CD14-positive monocyte (primary cell): Measurements from ENCODE around the gene FANCC. TPM values are rescaled to one million over a fixed set of nuclear protein-coding genes. Genes with fewer than 3 reads are reported as not detected.

Experiments
- DNase-seq, 3 donors: peaks; one replicate each; pipeline ENCODE4 v3.0.0-alpha.2; 2011 to 2022
- H2AFZ ChIP-seq: 2 replicates; pipeline ENCODE4 v1.6.0; 2012; ENCODE audit warnings: mild to moderate bottlenecking, low read depth, low read length, inconsistent platforms; ENCODE audit not compliant: insufficient read depth, poor library complexity, severe bottlenecking
- H3K27ac ChIP-seq, 2 donors: 1 replicate in 1 of 2; 2 replicates in 1 of 2; pipeline ENCODE4 v1.5.1; 2012 to 2013; ENCODE audit warnings: low read length in 2 of 2, control low read depth in 1 of 2, inconsistent platforms in 1 of 2, low read depth in 1 of 2, mild to moderate bottlenecking in 1 of 2
- H3K27me3 ChIP-seq, 2 donors: one replicate each; pipeline versions ENCODE4 v1.6.0 to v1.6.1; 2011 to 2013; ENCODE audit warnings: low read length in 2 of 2; ENCODE audit not compliant: control insufficient read depth in 2 of 2, insufficient read depth in 2 of 2
- H3K36me3 ChIP-seq, 2 donors: replicated peaks in 1 of 2; 1 replicate in 1 of 2; 2 replicates in 1 of 2; pipeline versions ENCODE4 v1.5.1 to v1.6.1; 2012 to 2013; ENCODE audit warnings: low read length in 2 of 2, control low read depth in 1 of 2, inconsistent platforms in 1 of 2, mild to moderate bottlenecking in 1 of 2; ENCODE audit not compliant: insufficient read depth in 2 of 2, control insufficient read depth in 1 of 2
- H3K4me1 ChIP-seq, 2 donors: 1 replicate in 1 of 2; 2 replicates in 1 of 2; pipeline versions ENCODE4 v1.5.1 to v1.6.1; 2012 to 2013; ENCODE audit warnings: low read length in 2 of 2, control low read depth in 1 of 2, inconsistent platforms in 1 of 2, mild to moderate bottlenecking in 1 of 2, moderate library complexity in 1 of 2; ENCODE audit not compliant: insufficient read depth in 2 of 2, control insufficient read depth in 1 of 2
- H3K4me2 ChIP-seq: replicated peaks from 2 replicates; pipeline ENCODE3; 2012; ENCODE audit warnings: low read length, moderate library complexity, mild to moderate bottlenecking; ENCODE audit not compliant: poor library complexity, severe bottlenecking; ENCODE audit errors: extremely low read depth
- H3K4me3 ChIP-seq, 3 experiments: fragments of 200-600 bp in 1 of 3; sonication (generic) in 1 of 3; replicated peaks in 1 of 3; 1 replicate in 2 of 3; 2 replicates in 1 of 3; pipeline ENCODE4 v1.5.1; 2011 to 2013; ENCODE audit warnings: low read length in 3 of 3, mild to moderate bottlenecking in 3 of 3, control low read depth in 2 of 3, low read depth in 2 of 3, inconsistent platforms in 1 of 3, moderate library complexity in 1 of 3
- H3K79me2 ChIP-seq: 2 replicates; pipeline ENCODE4 v1.6.0; 2012; ENCODE audit warnings: mild to moderate bottlenecking, control low read depth, inconsistent platforms, low read length, moderate library complexity; ENCODE audit not compliant: insufficient read depth
- H3K9ac ChIP-seq: 2 replicates; pipeline ENCODE4 v1.6.0; 2017; ENCODE audit warnings: low read length, mild to moderate bottlenecking; ENCODE audit not compliant: insufficient read depth, poor library complexity, severe bottlenecking
- H3K9me3 ChIP-seq, 2 donors: replicated peaks in 1 of 2; 1 replicate in 1 of 2; 2 replicates in 1 of 2; pipeline versions ENCODE4 v1.5.1 to v1.6.1; 2012 to 2013; ENCODE audit warnings: low read length in 2 of 2, control low read depth in 1 of 2; ENCODE audit not compliant: control insufficient read depth in 1 of 2, insufficient read depth in 1 of 2
- H4K20me1 ChIP-seq: 2 replicates; pipeline ENCODE4 v1.6.0; 2012; ENCODE audit warnings: mild to moderate bottlenecking, low read length, control low read depth, moderate library complexity; ENCODE audit not compliant: insufficient read depth
- H3K27ac Mint-ChIP-seq, 7 donors: one replicate each; pipeline ENCODE4 v1.8.0; 2020; ENCODE audit warnings: mild to moderate bottlenecking in 7 of 7, mixed read lengths in 7 of 7, moderate library complexity in 6 of 7, inconsistent platforms in 2 of 7
- H3K27me3 Mint-ChIP-seq, 3 donors: one replicate each; pipeline ENCODE4 v1.8.0; 2021 to 2022; ENCODE audit warnings: low read depth in 3 of 3, mild to moderate bottlenecking in 3 of 3, mixed read lengths in 3 of 3, moderate library complexity in 3 of 3, inconsistent platforms in 1 of 3
- H3K36me3 Mint-ChIP-seq, 2 donors: one replicate each; pipeline ENCODE4 v1.8.0; 2020; ENCODE audit warnings: mixed read lengths in 2 of 2, inconsistent platforms in 1 of 2, mild to moderate bottlenecking in 1 of 2
- H3K4me1 Mint-ChIP-seq: one replicate; pipeline ENCODE4 v1.8.0; 2020; ENCODE audit warnings: mild to moderate bottlenecking, mixed read lengths
- H3K4me3 Mint-ChIP-seq, 2 donors: one replicate each; pipeline ENCODE4 v1.8.0; 2020; ENCODE audit warnings: mild to moderate bottlenecking in 2 of 2, mixed read lengths in 2 of 2, moderate library complexity in 1 of 2
- H3K9me3 Mint-ChIP-seq, 7 donors: one replicate each; pipeline ENCODE4 v1.8.0; 2020 to 2022; ENCODE audit warnings: mixed read lengths in 7 of 7, mild to moderate bottlenecking in 6 of 7, moderate library complexity in 6 of 7, inconsistent platforms in 2 of 7
- WGBS: methylation state at CpG from one replicate; pipeline ENCODE4 v1.1.5; 2013; ENCODE audit warnings: missing lambda C conversion rate; ENCODE audit not compliant: insufficient coverage; 5-methylcytosine and 5-hydroxymethylcytosine counted together
- intact Hi-C, 2 donors: fragments of 100-400 bp; cut with micrococcal nuclease; formaldehyde crosslinking; loops; one replicate each; pipeline versions ENCODE4 v1.15.0 to v1.15.1; 2023
- polyA plus RNA-seq, 3 donors: library from polyadenylated mRNA; depleted of rRNA in 1 of 3; unstranded in 2 of 3; stranded (reverse) in 1 of 3; fragments of 300-500 nt in 2 of 3; fragments of >200 nt in 1 of 3; fragmentation: Illumina TruSeq in 2 of 3; gene quantifications; 1 replicate in 2 of 3; 2 replicates in 1 of 3; pipeline ENCODE4 v1.2.3, GENCODE V29; 2012 to 2021
- TF ChIP-seq, protein P1 (sequence below): fragments of 200-600 bp; IDR thresholded peaks from one replicate; pipeline ENCODE4 v1.8.0; 2022; ENCODE audit warnings: antibody characterized with exemption, mild to moderate bottlenecking

FANCC gene
- polyA plus RNA-seq, 3 donors: 1.2 to 2.2 (median 1.5) TPM

DNA sequence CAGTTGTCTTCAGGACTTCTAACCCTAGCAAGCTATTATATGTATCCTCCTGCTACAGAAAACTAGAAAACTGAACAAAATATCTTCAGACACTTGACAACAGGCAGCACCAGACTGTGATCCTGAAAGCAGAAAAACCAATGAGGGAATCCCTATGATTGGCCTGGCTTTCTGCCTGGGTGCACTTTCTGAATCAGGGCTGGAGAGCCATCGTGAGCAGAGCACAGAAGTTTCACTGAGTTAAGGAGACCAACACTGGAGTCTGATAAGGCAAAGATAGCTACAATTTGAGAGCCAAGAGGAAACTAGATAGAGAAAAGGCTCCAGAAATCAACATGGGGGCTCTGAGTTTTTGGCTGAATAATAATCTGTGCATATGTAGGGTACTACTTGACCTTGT is 106.5 kb downstream of the FANCC start:
- TF ChIP-seq, protein P1, sequence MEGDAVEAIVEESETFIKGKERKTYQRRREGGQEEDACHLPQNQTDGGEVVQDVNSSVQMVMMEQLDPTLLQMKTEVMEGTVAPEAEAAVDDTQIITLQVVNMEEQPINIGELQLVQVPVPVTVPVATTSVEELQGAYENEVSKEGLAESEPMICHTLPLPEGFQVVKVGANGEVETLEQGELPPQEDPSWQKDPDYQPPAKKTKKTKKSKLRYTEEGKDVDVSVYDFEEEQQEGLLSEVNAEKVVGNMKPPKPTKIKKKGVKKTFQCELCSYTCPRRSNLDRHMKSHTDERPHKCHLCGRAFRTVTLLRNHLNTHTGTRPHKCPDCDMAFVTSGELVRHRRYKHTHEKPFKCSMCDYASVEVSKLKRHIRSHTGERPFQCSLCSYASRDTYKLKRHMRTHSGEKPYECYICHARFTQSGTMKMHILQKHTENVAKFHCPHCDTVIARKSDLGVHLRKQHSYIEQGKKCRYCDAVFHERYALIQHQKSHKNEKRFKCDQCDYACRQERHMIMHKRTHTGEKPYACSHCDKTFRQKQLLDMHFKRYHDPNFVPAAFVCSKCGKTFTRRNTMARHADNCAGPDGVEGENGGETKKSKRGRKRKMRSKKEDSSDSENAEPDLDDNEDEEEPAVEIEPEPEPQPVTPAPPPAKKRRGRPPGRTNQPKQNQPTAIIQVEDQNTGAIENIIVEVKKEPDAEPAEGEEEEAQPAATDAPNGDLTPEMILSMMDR: no peak
- H3K4me1 Mint-ChIP-seq: no peaks in the 10 kb centered on the region
- Histone ChIP-seq H3K4me1 (no peaks in the 10 kb centered on the region), H3K4me3 (no peak overlapping the region), H3K79me2 (no peaks in the 10 kb centered on the region), H3K9ac (no peak overlapping the region), H4K20me1 (no peaks in the 10 kb centered on the region), H3K4me2 (no peak overlapping the region), H3K9me3 (no peaks in the 10 kb centered on the region), H2AFZ (no peak overlapping the region), H3K36me3 (no peaks in the 10 kb centered on the region), H3K27ac (no peak overlapping the region), H3K27me3 (no peaks in the 10 kb centered on the region)
- no peaks in the 10 kb centered on the region for H3K27me3 Mint-ChIP-seq
- DNase-seq: no peak
- H3K36me3 Mint-ChIP-seq: no peaks in the 10 kb centered on the region
- H3K4me3 Mint-ChIP-seq: no peak overlapping the region
- 83% methylated on average over 1 of the region's 1 CpG for WGBS
- H3K9me3 Mint-ChIP-seq: no peaks in the 10 kb centered on the region
- intact Hi-C loops: no loop called here
- no peak overlapping the region for H3K27ac Mint-ChIP-seq

DNA sequence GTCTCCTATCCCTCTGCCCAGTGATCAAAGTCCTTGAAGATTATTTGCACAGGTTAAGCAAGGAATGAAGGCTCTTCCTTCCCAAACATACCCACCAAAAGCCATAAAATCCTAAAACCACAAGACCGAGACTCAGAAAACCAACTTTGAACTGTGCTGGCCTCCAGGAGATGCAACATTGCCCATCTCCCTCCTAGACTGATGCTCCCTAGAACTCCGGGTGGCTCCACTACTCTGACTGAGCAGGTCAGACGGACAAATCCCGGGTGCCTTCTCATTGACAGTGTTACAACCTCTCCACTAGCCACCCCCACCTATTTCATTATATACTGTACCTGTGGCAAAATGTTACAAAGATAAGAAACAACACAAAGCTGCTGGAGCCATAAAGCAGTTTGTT is 110.1 kb downstream of the FANCC start:
- Histone ChIP-seq H4K20me1 (no peaks in the 10 kb centered on the region), H3K9me3 (no peaks in the 10 kb centered on the region), H3K27me3 (no peaks in the 10 kb centered on the region), H3K4me2 (no peak overlapping the region), H3K4me3 (no peak overlapping the region), H3K36me3 (no peaks in the 10 kb centered on the region), H3K9ac (no peak overlapping the region), H3K27ac (no peak overlapping the region), H3K79me2 (no peaks in the 10 kb centered on the region), H3K4me1 (no peaks in the 10 kb centered on the region), H2AFZ (no peak overlapping the region)
- H3K4me1 Mint-ChIP-seq: no peaks in the 10 kb centered on the region
- 96% methylated on average over 4 of the region's 4 CpGs for WGBS
- H3K27me3 Mint-ChIP-seq: no peaks in the 10 kb centered on the region
- peak overlapping the region in 1 of 7 donors; percentile 58 for H3K27ac Mint-ChIP-seq
- DNase-seq: no peak
- H3K9me3 Mint-ChIP-seq: no peaks in the 10 kb centered on the region
- intact Hi-C loops: no loop called here
- TF ChIP-seq, protein P1: no peak
- no peaks in the 10 kb centered on the region for H3K36me3 Mint-ChIP-seq
- no peak overlapping the region for H3K4me3 Mint-ChIP-seq
